ENCODE measurements around the gene NUP107. TPM values are rescaled to one million over a fixed set of nuclear protein-coding genes. Genes with fewer than 3 reads are reported as not detected.

Gene NUP107
- total RNA-seq, 1 experiment from 2014 or later, result 99.0 TPM

DNA sequence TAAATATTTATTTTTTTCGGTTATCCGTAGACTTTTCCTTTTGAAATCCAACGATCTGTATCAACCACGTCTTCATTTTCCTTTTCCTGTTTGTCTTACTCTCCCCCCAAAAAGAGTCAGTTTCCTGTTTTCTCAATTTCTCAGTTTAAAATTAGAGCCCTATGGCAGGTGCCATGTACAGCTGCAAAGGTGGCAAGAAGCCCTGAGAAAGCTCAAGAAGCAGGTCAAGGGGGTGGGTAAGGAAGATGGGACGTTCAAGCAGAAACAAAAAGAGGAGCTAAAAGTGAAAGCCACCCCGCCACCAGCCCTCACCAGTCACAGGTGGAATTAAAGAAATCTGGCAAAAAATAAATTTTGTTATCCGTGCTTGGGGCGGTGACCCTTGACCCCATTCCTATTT, 85.9 kb downstream of the NUP107 start:
- no peaks in the 10 kb centered on the region for H3K9me3 ChIP-seq (ENCODE audit: control insufficient read depth in 1 of 2, insufficient read depth in 1 of 2, low read depth in 1 of 2, low read length in 2 of 2)
- no peaks in the 10 kb centered on the region for H3K79me2 ChIP-seq (ENCODE audit: insufficient read depth, low read length)
- POLR2A ChIA-PET, result no interaction called here
- H3K4me2 ChIP-seq (ENCODE audit: low read length), result no peak overlapping the region
- H3K27ac ChIP-seq (ENCODE audit: low read depth, low read length), result no peak overlapping the region
- H3K9me2 ChIP-seq (ENCODE audit: insufficient read depth), result no peaks in the 10 kb centered on the region
- no peaks in the 10 kb centered on the region for H3K36me3 ChIP-seq (ENCODE audit: control insufficient read depth in 1 of 2, insufficient read depth in 2 of 2, low read length in 2 of 2)
- H2AFZ ChIP-seq (ENCODE audit: low read depth, low read length, poor library complexity, severe bottlenecking), result no peak overlapping the region
- H3K27me3 ChIP-seq (ENCODE audit: insufficient read depth, low read length), result no peaks in the 10 kb centered on the region
- no peak overlapping the region for H3K4me3 ChIP-seq (replicated peaks in 1 of 2; ENCODE audit: low read depth in 1 of 2, low read length in 2 of 2)
- CTCF ChIA-PET, result no interaction called here
- DNase-seq (ENCODE audit: low read depth, low spot score) (no peak), ATAC-seq (no peak)
- intact Hi-C loops (cut with micrococcal nuclease), result no loop called here
- H4K20me1 ChIP-seq (ENCODE audit: insufficient read depth), result no peaks in the 10 kb centered on the region
- TF ChIP-seq, protein P1, sequence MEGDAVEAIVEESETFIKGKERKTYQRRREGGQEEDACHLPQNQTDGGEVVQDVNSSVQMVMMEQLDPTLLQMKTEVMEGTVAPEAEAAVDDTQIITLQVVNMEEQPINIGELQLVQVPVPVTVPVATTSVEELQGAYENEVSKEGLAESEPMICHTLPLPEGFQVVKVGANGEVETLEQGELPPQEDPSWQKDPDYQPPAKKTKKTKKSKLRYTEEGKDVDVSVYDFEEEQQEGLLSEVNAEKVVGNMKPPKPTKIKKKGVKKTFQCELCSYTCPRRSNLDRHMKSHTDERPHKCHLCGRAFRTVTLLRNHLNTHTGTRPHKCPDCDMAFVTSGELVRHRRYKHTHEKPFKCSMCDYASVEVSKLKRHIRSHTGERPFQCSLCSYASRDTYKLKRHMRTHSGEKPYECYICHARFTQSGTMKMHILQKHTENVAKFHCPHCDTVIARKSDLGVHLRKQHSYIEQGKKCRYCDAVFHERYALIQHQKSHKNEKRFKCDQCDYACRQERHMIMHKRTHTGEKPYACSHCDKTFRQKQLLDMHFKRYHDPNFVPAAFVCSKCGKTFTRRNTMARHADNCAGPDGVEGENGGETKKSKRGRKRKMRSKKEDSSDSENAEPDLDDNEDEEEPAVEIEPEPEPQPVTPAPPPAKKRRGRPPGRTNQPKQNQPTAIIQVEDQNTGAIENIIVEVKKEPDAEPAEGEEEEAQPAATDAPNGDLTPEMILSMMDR (IDR thresholded peaks at IDR 0.05 in 2 of 3, conservative IDR thresholded peaks at IDR 0.05 in 1 of 3; ENCODE audit: borderline replicate concordance in 1 of 3, insufficient read depth in 1 of 3, low read depth in 2 of 3, low read length in 2 of 3), result no peak
- TF ChIP-seq SP1 (IDR thresholded peaks at IDR 0.05; ENCODE audit: low read depth) (no peak), JUND (IDR thresholded peaks at IDR 0.05) (no peak), SIN3A (IDR thresholded peaks at IDR 0.05; ENCODE audit: low read depth) (no peak), YY1 (IDR thresholded peaks at IDR 0.05; ENCODE audit: extremely low read depth, insufficient replicate concordance, low read depth, low read length) (no peak), POLR2AphosphoS5 (IDR thresholded peaks at IDR 0.05; ENCODE audit: low read depth, low read length) (no peak), EZH2phosphoT487 (IDR thresholded peaks at IDR 0.05; ENCODE audit: borderline replicate concordance) (no peak)
- TF ChIP-seq, protein P2, sequence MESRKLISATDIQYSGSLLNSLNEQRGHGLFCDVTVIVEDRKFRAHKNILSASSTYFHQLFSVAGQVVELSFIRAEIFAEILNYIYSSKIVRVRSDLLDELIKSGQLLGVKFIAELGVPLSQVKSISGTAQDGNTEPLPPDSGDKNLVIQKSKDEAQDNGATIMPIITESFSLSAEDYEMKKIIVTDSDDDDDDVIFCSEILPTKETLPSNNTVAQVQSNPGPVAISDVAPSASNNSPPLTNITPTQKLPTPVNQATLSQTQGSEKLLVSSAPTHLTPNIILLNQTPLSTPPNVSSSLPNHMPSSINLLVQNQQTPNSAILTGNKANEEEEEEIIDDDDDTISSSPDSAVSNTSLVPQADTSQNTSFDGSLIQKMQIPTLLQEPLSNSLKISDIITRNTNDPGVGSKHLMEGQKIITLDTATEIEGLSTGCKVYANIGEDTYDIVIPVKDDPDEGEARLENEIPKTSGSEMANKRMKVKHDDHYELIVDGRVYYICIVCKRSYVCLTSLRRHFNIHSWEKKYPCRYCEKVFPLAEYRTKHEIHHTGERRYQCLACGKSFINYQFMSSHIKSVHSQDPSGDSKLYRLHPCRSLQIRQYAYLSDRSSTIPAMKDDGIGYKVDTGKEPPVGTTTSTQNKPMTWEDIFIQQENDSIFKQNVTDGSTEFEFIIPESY (IDR thresholded peaks at IDR 0.05; ENCODE audit: extremely low read depth, insufficient replicate concordance, low read length), result no peak
- TF ChIP-seq, protein P3, sequence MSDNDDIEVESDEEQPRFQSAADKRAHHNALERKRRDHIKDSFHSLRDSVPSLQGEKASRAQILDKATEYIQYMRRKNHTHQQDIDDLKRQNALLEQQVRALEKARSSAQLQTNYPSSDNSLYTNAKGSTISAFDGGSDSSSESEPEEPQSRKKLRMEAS (IDR thresholded peaks at IDR 0.05), result no peak
- TF ChIP-seq, protein P4, sequence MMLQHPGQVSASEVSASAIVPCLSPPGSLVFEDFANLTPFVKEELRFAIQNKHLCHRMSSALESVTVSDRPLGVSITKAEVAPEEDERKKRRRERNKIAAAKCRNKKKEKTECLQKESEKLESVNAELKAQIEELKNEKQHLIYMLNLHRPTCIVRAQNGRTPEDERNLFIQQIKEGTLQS (IDR thresholded peaks at IDR 0.05), result no peak
- H3K4me1 ChIP-seq (ENCODE audit: control insufficient read depth in 1 of 2, insufficient read depth in 2 of 2, low read length in 2 of 2), result no peaks in the 10 kb centered on the region
- BruUV-seq (replicated peaks), result no TSS peak
- no peak overlapping the region for H3K9ac ChIP-seq (ENCODE audit: low read length)
- RAD21 ChIA-PET (ENCODE audit: low non-redundant PET in 1 of 2, low total read pairs in 2 of 2, uncharacterized antibody in 2 of 2, unreplicated experiment in 2 of 2), result no interaction called here
